ENCODE measurements around the gene RAB7B.

- TF ChIP-seq CTCF (IDR thresholded peaks at IDR 0.05 in 4 of 5, conservative IDR thresholded peaks at IDR 0.05 in 1 of 5): no peak
- TF ChIP-seq POLR2A (IDR thresholded peaks at IDR 0.05): no peak
Measured at GRCh38 chr1:205990226-205990625, 13.0 kb downstream of the RAB7B start.
